ENCODE measurements around the gene OR4D5. TPM values are rescaled to one million over a fixed set of nuclear protein-coding genes. Genes with fewer than 3 reads are reported as not detected.

Gene OR4D5
- not detected in 5 replicates for total RNA-seq (2022; extraction: Qiagen RNA extraction; ENCODE audit: low read depth)

DNA sequence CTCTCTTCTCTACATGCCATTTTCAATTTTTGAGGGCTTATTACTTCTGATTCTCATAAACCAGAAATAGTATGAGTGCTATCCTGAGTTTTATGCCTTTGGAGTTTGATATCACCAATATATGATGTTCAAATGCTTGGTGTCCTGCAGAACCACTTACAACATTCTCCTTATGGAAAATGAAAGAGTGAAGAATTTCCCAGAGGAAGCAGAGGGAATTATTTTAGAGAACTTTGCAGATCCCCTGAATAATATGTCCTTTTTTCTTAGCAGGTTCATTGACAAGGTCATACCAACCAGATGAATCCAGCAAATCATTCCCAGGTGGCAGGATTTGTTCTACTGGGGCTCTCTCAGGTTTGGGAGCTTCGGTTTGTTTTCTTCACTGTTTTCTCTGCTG, at the start of gene OR4D5:
OR4D5 (plus strand) TSS at position 301 of the 400 bp plus-strand sequence; CDS start at position 301, 0 bp downstream.

DNA sequence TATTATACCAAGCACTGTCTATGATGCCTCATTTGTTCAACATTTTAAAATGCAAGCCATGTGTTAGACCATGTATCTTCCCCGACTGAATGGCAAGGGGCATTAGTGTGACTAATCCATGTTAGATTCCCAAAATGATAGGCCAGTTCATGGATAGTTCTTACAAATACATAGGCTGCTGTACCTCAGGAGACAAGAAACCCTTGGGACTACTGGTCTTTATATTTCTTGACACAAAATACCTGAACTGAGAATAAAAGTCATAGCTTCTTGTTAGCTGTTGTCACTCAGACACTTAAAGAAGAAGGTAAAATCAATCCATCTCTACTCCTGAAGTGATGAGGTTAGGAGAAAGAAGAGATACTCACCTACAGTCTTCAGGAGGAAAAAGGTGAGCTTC, 37.5 kb upstream of the OR4D5 start, which contains the start of gene OR8D4:
OR8D4 (plus strand) TSS at position 301 of the 400 bp plus-strand sequence. CDS start 4,265 bp downstream, outside the sequence.

DNA sequence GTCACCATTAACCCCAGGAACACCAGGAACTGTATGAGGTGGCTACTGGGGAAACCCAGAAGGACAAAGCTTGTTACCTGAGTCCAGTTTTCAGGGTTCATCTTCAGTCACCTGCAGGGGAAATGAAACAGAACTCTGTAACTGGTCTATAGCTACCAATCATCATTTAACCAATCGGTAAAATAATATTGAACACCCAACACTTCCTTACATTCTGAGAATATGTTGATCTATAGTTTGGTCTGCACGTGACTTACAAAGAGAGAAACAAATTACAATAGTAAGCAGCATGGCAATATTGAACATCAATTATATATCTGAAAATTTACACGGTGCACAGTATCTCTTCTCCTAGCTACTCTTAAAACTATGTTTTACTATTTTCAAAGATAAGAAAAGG, 4.3 kb downstream of the OR4D5 start, which contains the start of gene OR6T1:
OR6T1 (minus strand) TSS at position 101 of the 400 bp plus-strand sequence; CDS start at position 101, 0 bp downstream.

DNA sequence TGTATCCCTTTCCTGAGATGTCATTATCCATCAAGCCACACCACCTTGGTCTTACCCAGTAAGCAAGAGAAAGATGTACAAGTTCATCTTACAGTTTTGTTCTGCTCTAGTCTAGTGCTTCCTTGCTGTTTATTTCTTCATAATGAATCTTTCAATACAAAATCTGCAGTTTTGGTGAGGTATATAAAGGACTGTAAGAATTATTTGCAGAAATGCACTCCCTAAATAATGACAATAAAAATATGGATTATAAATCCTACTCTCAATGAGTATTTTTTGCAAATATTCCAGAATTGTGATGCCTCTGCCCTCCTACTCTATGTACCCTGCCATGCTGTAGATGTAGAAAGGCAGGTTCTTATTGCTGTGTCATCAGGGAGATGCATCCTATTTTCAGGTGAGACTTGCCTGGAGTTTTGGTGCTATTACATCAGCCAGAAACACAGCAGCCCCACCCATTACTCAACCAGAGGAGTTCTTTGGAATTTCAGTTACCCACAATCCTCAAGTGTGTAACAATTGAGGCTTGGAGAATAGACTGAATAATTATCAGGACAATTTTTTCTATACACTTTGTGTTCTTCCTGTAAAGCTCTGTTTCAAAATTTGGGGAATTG, 38.4 kb downstream of the OR4D5 start, which contains the start of gene OR10S1:
OR10S1 (minus strand) TSS at position 51 of the 617 bp plus-strand sequence. CDS start 117 bp downstream, outside the sequence.

Other genes with a start within 250 kb of the OR4D5 start
- 10.1 to 11.7 TPM (median 10.9 TPM) in 5 replicates for gene ZNF202, start 198.0 kb upstream of the OR4D5 start, total RNA-seq (2022; extraction: Qiagen RNA extraction; ENCODE audit: low read depth)
- not detected in 5 replicates for gene OR6X1, start 185.1 kb upstream of the OR4D5 start, total RNA-seq (2022; extraction: Qiagen RNA extraction; ENCODE audit: low read depth)
- not detected in 5 replicates for gene OR6M1, start 133.3 kb upstream of the OR4D5 start, total RNA-seq (2022; extraction: Qiagen RNA extraction; ENCODE audit: low read depth)
- gene TMEM225, start 53.9 kb upstream of the OR4D5 start, total RNA-seq (2022; extraction: Qiagen RNA extraction; ENCODE audit: low read depth), result not detected in 5 replicates
- gene OR8D4, start 37.5 kb upstream of the OR4D5 start, total RNA-seq (2022; extraction: Qiagen RNA extraction; ENCODE audit: low read depth), result not detected in 5 replicates
- not detected in 5 replicates for gene OR6T1, start 4.2 kb downstream of the OR4D5 start, total RNA-seq (2022; extraction: Qiagen RNA extraction; ENCODE audit: low read depth)
- not detected in 5 replicates for gene OR10S1, start 38.2 kb downstream of the OR4D5 start, total RNA-seq (2022; extraction: Qiagen RNA extraction; ENCODE audit: low read depth)
- gene OR10G6, start 55.5 kb downstream of the OR4D5 start, total RNA-seq (2022; extraction: Qiagen RNA extraction; ENCODE audit: low read depth), result not detected in 5 replicates
- gene OR10G4, start 73.4 kb downstream of the OR4D5 start, total RNA-seq (2022; extraction: Qiagen RNA extraction; ENCODE audit: low read depth), result not detected in 5 replicates
- gene OR10G9, start 83.4 kb downstream of the OR4D5 start, total RNA-seq (2022; extraction: Qiagen RNA extraction; ENCODE audit: low read depth), result not detected in 5 replicates
- gene OR10G8, start 87.2 kb downstream of the OR4D5 start, total RNA-seq (2022; extraction: Qiagen RNA extraction; ENCODE audit: low read depth), result not detected in 5 replicates
- not detected in 5 replicates for gene OR10G7, start 101.7 kb downstream of the OR4D5 start, total RNA-seq (2022; extraction: Qiagen RNA extraction; ENCODE audit: low read depth)
- 0.20 to 0.37 TPM (median 0.29 TPM) in 5 replicates for gene VWA5A, start 175.8 kb downstream of the OR4D5 start, total RNA-seq (2022; extraction: Qiagen RNA extraction; ENCODE audit: low read depth)
- gene OR10D3, start 243.7 kb downstream of the OR4D5 start, total RNA-seq (2022; extraction: Qiagen RNA extraction; ENCODE audit: low read depth), result not detected in 5 replicates